PC-3 (cell line): ENCODE results near the gene SLC6A6. TPM values are rescaled to one million over a fixed set of nuclear protein-coding genes. Genes with fewer than 3 reads are reported as not detected.

Source experiments
- ATAC-seq: fragments of 200-7000 bp; cut with Tn5 transposase; 2 replicates; pipeline ENCODE4 v1.9.1; 2020; ENCODE audit warnings: mild to moderate bottlenecking, moderate library complexity
- BruUV-seq: library from RNA; stranded (reverse); fragments of 400-500 nt; replicated peaks from 2 replicates; lab custom pipeline; 2021; lab: Mats Ljungman, UMichigan
- CTCF ChIA-PET: fragments of 300-600 bp; sonication (Branson Sonifier 250); formaldehyde crosslinking; loops from one replicate; lab custom pipeline; 2022; ENCODE audit warnings: antibody characterized with exemption; lab: Charles Lee
- POLR2A ChIA-PET: fragments of 300-600 bp; sonication (Branson Sonifier 250); formaldehyde crosslinking; loops from one replicate; lab custom pipeline; 2022; ENCODE audit warnings: antibody characterized with exemption; ENCODE audit not compliant: unreplicated experiment; lab: Charles Lee
- DNase-seq: peaks from one replicate; pipeline ENCODE4 v3.0.0-alpha.2; 2015
- H2AFZ ChIP-seq: fragments of 300-600 bp; sonication (generic); 2 replicates; pipeline ENCODE4 v1.6.0; 2016; ENCODE audit warnings: antibody characterized with exemption, low read length
- H3F3A ChIP-seq: fragments of 300-600 bp; sonication (generic); one replicate; pipeline ENCODE4 v1.6.0; 2017; ENCODE audit warnings: antibody characterized with exemption, low read length, control low read depth, mild to moderate bottlenecking; ENCODE audit not compliant: unreplicated experiment
- H3K27ac ChIP-seq: fragments of 300-600 bp; sonication (generic); 2 replicates; pipeline ENCODE4 v1.5.1; 2016; ENCODE audit warnings: mild to moderate bottlenecking, low read length
- H3K27me3 ChIP-seq: fragments of 300-600 bp; sonication (generic); 2 replicates; pipeline ENCODE4 v1.6.1; 2016; ENCODE audit warnings: low read length, mixed read lengths
- H3K36me3 ChIP-seq: fragments of 300-600 bp; sonication (generic); 2 replicates; pipeline ENCODE4 v1.6.1; 2016; ENCODE audit warnings: low read depth, mixed run types, low read length, mixed read lengths
- H3K4me1 ChIP-seq: fragments of 300-600 bp; sonication (generic); 2 replicates; pipeline ENCODE4 v1.5.1; 2016; ENCODE audit warnings: low read length; ENCODE audit not compliant: insufficient read depth
- H3K4me2 ChIP-seq: fragments of 300-600 bp; sonication (generic); 2 replicates; pipeline ENCODE4 v1.6.0; 2016; ENCODE audit warnings: low read length
- H3K4me3 ChIP-seq: fragments of 300-600 bp; sonication (generic); 2 replicates; pipeline ENCODE4 v1.5.1; 2016; ENCODE audit warnings: mild to moderate bottlenecking, low read length, mixed read lengths
- H3K79me2 ChIP-seq: fragments of 300-600 bp; sonication (generic); 2 replicates; pipeline ENCODE4 v1.6.1; 2017; ENCODE audit warnings: low read length, mixed read lengths
- H3K9ac ChIP-seq: fragments of 300-600 bp; sonication (generic); 2 replicates; pipeline ENCODE4 v1.6.0; 2016; ENCODE audit warnings: mild to moderate bottlenecking, low read length
- H3K9me2 ChIP-seq: fragments of 300-600 bp; sonication (generic); replicated peaks from 2 replicates; pipeline ENCODE4 v1.6.1; 2016; ENCODE audit warnings: mixed run types, low read length, mixed read lengths
- H3K9me3 ChIP-seq: fragments of 300-600 bp; sonication (generic); 2 replicates; pipeline ENCODE4 v1.6.1; 2016; ENCODE audit warnings: low read length, mixed read lengths
- H4K20me1 ChIP-seq: fragments of 300-600 bp; sonication (generic); 2 replicates; pipeline ENCODE4 v1.6.1; 2016; ENCODE audit warnings: low read length, mixed read lengths
- CTCF ChIP-seq: fragments of 300-600 bp; sonication (generic); conservative IDR thresholded peaks from 2 replicates; pipeline ENCODE4 v1.5.1; 2017; ENCODE audit warnings: antibody characterized with exemption, low read depth, mild to moderate bottlenecking, low read length
- EZH2 ChIP-seq: fragments of 300-600 bp; sonication (generic); IDR thresholded peaks from one replicate; pipeline ENCODE4 v1.6.1; 2017; ENCODE audit warnings: antibody characterized with exemption, mild to moderate bottlenecking, low read length; ENCODE audit not compliant: unreplicated experiment
- EZH2phosphoT487 ChIP-seq: fragments of 300-600 bp; sonication (generic); IDR thresholded peaks from 2 replicates; pipeline ENCODE4 v1.6.1; 2018; ENCODE audit warnings: mild to moderate bottlenecking, antibody characterized with exemption, low read length, borderline replicate concordance
- intact Hi-C: fragments of 100-400 bp; cut with micrococcal nuclease; formaldehyde crosslinking; loops from 2 replicates; pipeline ENCODE4 v1.9.0; 2023
- total RNA-seq: library from RNA; depleted of rRNA; stranded (reverse); fragments of >200 nt; gene quantifications from 2 replicates; pipeline ENCODE4 v1.2.3, GENCODE V29; 2014

Gene SLC6A6
- total RNA-seq, 1 experiment from 2014 or later, result 28.1 TPM

- H3K27ac ChIP-seq, result no peak overlapping the region
- H3K27me3 ChIP-seq, result no peaks in the 10 kb centered on the region
- peak; percentile 29 for DNase-seq
- BruUV-seq, result no TSS peak
- peaks cover 4% of the 10 kb centered on the region for H3F3A ChIP-seq
- intact Hi-C loops, result loop anchor here (2.0 kb wide), 1 partner anchor 41 kb away; no protein-coding TSS in a partner anchor
- no peaks in the 10 kb centered on the region for H3K36me3 ChIP-seq
- H3K9me2 ChIP-seq, result no peaks in the 10 kb centered on the region
- peaks cover 83% of the 10 kb centered on the region for H3K79me2 ChIP-seq
- H3K4me2 ChIP-seq, result no peak overlapping the region
- H3K9ac ChIP-seq, result no peak overlapping the region
- H3K9me3 ChIP-seq, result no peaks in the 10 kb centered on the region
- ATAC-seq, result no peak
- H3K4me3 ChIP-seq, result no peak overlapping the region
- no peaks in the 10 kb centered on the region; the same call in 1 of the 2 replicates for H4K20me1 ChIP-seq
- TF ChIP-seq EZH2phosphoT487, result no peak
- peak; percentile 52 for TF ChIP-seq CTCF
- CTCF ChIA-PET, result no interaction called here
- H2AFZ ChIP-seq, result no peak overlapping the region
- POLR2A ChIA-PET, result no interaction called here
- peaks cover 70% of the 10 kb centered on the region for H3K4me1 ChIP-seq
Observed at GRCh38 chr3:14411988-14412387, 9.6 kb downstream of the SLC6A6 start.

GRCh38 chr3:14412831-14413380 is 10.5 kb downstream of the SLC6A6 start:
- Histone ChIP-seq H3K9ac (0 out of 2 replicates have a peak overlapping the region, but pooled peaks have one; percentile 8), H3F3A (peaks cover 4% of the 10 kb centered on the region), H3K4me2 (peak overlapping the region; percentile 51), H3K27me3 (no peaks in the 10 kb centered on the region), H3K4me1 (peaks cover 70% of the 10 kb centered on the region), H3K9me3 (no peaks in the 10 kb centered on the region), H3K79me2 (peaks cover 74% of the 10 kb centered on the region), H3K9me2 (no peaks in the 10 kb centered on the region), H4K20me1 (no peaks in the 10 kb centered on the region; the same call in 1 of the 2 replicates), H3K36me3 (0 out of 2 replicates have a peak, but pooled peaks cover 4% of the 10 kb centered on the region), H3K27ac (peak overlapping the region; percentile 76), H2AFZ (no peak overlapping the region), H3K4me3 (no peak overlapping the region)
- BruUV-seq, result no TSS peak
- ChIA-PET CTCF (no interaction called here), POLR2A (interaction anchor here (0.5 kb wide), 2 partner anchors 24 to 532 kb away, joined by 4 to 9 read pairs; no protein-coding TSS in a partner anchor)
- no peak for TF ChIP-seq CTCF
- TF ChIP-seq EZH2phosphoT487, result no peak
- TF ChIP-seq EZH2, result no peak
- intact Hi-C loops, result loop anchor here (2.0 kb wide), 1 partner anchor 40 kb away; no protein-coding TSS in a partner anchor
- ATAC-seq (peak; percentile 8), DNase-seq (no peak)
